ENCODE results near the gene RIPOR2.

Gene RIPOR2, protein sequence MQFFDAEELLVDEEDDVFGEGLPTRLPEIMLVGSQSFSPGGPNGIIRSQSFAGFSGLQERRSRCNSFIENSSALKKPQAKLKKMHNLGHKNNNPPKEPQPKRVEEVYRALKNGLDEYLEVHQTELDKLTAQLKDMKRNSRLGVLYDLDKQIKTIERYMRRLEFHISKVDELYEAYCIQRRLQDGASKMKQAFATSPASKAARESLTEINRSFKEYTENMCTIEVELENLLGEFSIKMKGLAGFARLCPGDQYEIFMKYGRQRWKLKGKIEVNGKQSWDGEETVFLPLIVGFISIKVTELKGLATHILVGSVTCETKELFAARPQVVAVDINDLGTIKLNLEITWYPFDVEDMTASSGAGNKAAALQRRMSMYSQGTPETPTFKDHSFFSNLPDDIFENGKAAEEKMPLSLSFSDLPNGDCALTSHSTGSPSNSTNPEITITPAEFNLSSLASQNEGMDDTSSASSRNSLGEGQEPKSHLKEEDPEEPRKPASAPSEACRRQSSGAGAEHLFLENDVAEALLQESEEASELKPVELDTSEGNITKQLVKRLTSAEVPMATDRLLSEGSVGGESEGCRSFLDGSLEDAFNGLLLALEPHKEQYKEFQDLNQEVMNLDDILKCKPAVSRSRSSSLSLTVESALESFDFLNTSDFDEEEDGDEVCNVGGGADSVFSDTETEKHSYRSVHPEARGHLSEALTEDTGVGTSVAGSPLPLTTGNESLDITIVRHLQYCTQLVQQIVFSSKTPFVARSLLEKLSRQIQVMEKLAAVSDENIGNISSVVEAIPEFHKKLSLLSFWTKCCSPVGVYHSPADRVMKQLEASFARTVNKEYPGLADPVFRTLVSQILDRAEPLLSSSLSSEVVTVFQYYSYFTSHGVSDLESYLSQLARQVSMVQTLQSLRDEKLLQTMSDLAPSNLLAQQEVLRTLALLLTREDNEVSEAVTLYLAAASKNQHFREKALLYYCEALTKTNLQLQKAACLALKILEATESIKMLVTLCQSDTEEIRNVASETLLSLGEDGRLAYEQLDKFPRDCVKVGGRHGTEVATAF

DNA sequence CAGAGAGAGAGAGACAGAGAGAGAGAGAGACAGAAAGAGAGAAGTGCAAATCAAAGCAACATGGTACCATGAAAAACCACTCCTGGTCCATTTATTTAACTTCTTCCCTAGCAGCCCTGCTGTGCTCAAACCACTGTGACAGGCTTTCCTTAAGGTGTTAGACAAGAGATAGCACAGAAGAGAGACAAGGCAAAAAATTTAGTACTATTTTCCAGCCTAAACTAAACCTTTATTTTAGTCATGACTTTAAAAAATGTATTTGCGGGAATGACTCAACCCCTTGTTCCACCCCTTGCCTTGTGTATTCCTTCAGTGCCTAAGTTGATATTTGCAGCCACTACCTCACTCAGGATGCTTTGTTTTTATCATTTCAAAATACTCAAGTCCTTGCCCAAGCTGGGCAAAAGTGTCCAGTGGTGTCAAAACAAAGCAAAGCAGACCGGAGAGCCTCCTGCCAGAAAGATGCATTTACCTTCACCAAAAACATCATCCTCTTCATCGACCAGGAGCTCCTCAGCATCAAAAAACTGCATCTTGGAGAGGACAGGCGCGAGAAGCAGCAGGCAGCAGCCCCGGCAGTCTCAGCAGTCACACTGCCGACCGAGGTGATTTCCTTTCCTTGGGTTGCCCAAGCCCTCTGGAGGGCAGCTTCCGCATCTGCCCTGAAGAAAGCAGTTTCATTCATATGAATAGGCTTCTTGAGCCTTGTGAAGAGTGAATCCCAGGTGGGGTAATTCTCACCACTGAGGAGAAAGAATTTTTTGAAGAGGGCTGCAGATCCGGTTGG, at the start of gene RIPOR2:
Gene RIPOR2 (minus strand): TSS at position 595 of the 787 bp plus-strand sequence. CDS start 62 bp downstream, at position 533.
- TF ChIP-seq, protein P1, sequence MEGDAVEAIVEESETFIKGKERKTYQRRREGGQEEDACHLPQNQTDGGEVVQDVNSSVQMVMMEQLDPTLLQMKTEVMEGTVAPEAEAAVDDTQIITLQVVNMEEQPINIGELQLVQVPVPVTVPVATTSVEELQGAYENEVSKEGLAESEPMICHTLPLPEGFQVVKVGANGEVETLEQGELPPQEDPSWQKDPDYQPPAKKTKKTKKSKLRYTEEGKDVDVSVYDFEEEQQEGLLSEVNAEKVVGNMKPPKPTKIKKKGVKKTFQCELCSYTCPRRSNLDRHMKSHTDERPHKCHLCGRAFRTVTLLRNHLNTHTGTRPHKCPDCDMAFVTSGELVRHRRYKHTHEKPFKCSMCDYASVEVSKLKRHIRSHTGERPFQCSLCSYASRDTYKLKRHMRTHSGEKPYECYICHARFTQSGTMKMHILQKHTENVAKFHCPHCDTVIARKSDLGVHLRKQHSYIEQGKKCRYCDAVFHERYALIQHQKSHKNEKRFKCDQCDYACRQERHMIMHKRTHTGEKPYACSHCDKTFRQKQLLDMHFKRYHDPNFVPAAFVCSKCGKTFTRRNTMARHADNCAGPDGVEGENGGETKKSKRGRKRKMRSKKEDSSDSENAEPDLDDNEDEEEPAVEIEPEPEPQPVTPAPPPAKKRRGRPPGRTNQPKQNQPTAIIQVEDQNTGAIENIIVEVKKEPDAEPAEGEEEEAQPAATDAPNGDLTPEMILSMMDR (conservative IDR thresholded peaks at IDR 0.05; ENCODE audit: low read depth) = no peak
- POLR2A ChIA-PET (ENCODE audit: low non-redundant PET) = no interaction called here
- DNase-seq (ENCODE audit: low spot score) = no peak
- CTCF ChIA-PET = no interaction called here
- H3K27ac ChIP-seq = no peak within 1 kb of the TSS

DNA sequence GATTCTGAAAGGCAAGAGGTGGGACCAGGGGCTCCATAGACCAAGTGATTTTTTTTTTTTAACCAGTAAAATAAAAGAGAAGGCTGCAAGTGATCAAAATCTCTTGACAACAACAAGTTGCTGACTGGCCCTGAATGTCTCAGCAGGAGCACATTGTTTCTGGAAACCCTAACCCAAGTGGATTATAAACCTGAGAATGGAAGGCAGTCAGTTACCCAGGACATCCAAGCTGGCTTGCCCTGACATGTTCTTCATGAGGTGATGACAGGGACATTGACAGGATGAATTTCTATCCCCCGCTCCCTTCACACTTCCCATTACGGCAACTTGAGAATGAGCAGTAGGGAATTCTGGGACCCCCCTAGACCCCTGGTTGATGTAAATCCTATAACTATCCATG, 49.6 kb upstream of the RIPOR2 start:
- ChIA-PET CTCF (no interaction called here), POLR2A (ENCODE audit: low non-redundant PET) (no interaction called here)
- TF ChIP-seq, protein P1 (conservative IDR thresholded peaks at IDR 0.05; ENCODE audit: low read depth) = no peak
- DNase-seq (ENCODE audit: low spot score) = no peak
- H3K27ac ChIP-seq = no peak overlapping the region

DNA sequence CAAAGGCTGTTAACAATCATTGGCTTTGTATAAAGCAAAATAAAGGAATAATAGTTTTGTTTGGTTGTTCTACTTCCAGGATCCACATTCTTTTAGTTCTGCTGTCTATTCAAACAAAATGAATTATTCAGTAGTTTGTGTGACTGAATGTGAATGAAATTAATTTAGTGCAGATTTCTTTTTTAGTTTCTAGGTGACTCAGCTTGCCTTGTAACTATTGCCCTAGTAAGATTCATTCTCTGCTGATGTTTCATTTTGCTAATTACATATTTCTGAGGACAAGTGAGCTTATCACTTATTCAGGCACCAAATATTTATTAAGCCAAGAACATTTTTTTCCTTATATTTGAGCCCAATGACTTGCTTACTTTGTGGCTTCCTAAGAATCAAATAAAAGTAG, 46.5 kb upstream of the RIPOR2 start:
- DNase-seq (ENCODE audit: low spot score) = no peak
- CTCF ChIA-PET = interaction anchor here (0.6 to 2.3 kb wide), 2 partner anchors 10 to 718 kb away, joined by 3 to 6 read pairs; no protein-coding TSS in a partner anchor
- POLR2A ChIA-PET (ENCODE audit: low non-redundant PET) = no interaction called here
- no peak overlapping the region for H3K27ac ChIP-seq
- TF ChIP-seq, protein P1 (conservative IDR thresholded peaks at IDR 0.05; ENCODE audit: low read depth) = no peak

DNA sequence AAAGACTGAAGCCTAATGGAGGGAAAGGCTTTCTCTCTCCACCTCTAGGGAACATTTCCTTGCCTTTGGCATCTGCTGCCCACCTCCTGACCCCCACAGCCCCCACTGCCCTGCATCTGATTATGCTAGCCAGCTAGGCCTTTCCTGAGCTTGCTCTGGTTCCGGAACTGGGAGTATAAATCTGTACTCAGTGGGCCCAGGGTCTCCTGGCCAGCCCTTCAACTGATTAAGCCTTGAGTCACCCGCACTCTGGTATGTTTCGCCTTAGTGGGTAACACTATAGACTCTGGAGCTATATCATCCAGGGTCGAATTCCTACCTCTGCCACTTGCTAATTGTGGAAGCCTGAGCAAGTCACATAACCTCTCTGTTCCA, 45.6 kb upstream of the RIPOR2 start:
- TF ChIP-seq, protein P1 (conservative IDR thresholded peaks at IDR 0.05; ENCODE audit: low read depth) = no peak
- ChIA-PET POLR2A (ENCODE audit: low non-redundant PET) (no interaction called here), CTCF (no interaction called here)
- no peak overlapping the region for H3K27ac ChIP-seq
- DNase-seq (ENCODE audit: low spot score) = no peak

DNA sequence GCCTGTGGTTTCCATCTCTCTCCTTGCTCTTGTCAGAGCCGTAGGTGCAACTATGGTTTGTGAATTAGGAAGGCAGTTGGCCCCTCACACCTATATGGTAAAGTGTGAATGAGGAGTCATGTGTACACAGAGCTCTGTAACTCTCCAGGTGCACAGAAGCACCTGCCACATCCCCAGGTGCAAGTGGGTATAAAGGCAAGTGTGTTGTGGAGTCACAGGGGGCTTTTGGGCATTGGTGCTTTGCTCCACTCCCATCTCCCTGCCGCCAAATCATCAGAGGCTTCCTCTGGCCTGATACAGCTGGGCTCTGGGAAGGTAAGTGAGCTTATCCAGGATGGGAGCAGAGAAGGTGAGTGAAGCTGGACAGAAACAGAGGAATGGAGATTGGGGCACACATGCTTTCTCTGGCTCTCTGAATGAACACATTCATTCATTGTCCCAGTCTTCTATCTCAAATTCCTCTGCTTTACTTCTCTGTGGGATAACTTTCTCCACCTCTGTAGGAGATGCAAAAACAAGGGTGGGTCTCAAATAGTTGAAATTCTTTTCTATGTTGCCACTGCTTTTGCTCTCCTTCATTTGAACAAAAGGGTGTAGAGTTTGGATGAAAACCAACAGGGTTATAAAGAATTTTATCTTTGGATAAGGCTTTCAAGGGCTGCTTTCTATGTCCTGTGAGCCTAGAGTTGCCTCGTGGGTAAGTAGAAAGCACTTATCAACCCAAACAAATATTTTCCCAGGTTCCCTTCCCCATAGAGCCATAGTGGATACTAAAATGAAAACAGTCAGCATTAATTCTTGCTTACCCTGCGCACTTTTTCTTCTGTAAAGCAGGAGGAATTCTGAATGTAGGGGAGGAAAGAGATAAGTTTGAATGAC, 45.0 kb upstream of the RIPOR2 start:
- TF ChIP-seq, protein P1 (conservative IDR thresholded peaks at IDR 0.05; ENCODE audit: low read depth) = no peak
- H3K27ac ChIP-seq = no peak overlapping the region
- ChIA-PET POLR2A (ENCODE audit: low non-redundant PET) (no interaction called here), CTCF (interaction anchor here (0.6 to 1.6 kb wide), 3 partner anchors 11 to 27 kb away, joined by 4 to 5 read pairs (median 5); no protein-coding TSS in a partner anchor)
- no peak for DNase-seq (ENCODE audit: low spot score)
